GM12878 (cell line): Measurements from ENCODE around the gene TACR1. TPM values are rescaled to one million over a fixed set of nuclear protein-coding genes. Genes with fewer than 3 reads are reported as not detected.

Source experiments
- ATAC-seq: fragments of 200-7000 bp; cut with Tn5 transposase; 3 replicates; pipeline ENCODE4 v1.9.1; 2020; ENCODE audit warnings: mild to moderate bottlenecking, moderate library complexity
- BruUV-seq: library from RNA; stranded (reverse); fragments of 400-500 nt; replicated peaks from 2 replicates; lab custom pipeline; 2021; lab: Mats Ljungman, UMichigan
- CTCF ChIA-PET: fragments of 300-600 bp; sonication (Branson Sonifier 250); formaldehyde crosslinking; extraction: SDS; loops from one replicate; lab custom pipeline; 2021; ENCODE audit warnings: inconsistent platforms; lab: Yijun Ruan, JAX
- POLR2A ChIA-PET: fragments of 350-600 bp; formaldehyde crosslinking; extraction: SDS; loops from one replicate; lab custom pipeline; 2021; ENCODE audit warnings: inconsistent platforms; lab: Charles Lee
- RAD21 ChIA-PET: fragments of 300-600 bp; sonication (Branson Sonifier 250); formaldehyde crosslinking; loops from one replicate; lab custom pipeline; 2023; ENCODE audit warnings: antibody characterized with exemption; ENCODE audit not compliant: unreplicated experiment; lab: Charles Lee
- SMC1A ChIA-PET: fragments of 300-600 bp; sonication (Branson Sonifier 250); formaldehyde crosslinking; loops from one replicate; lab custom pipeline; 2023; ENCODE audit not compliant: unreplicated experiment, uncharacterized antibody; lab: Charles Lee
- DNase-seq: peaks from one replicate; pipeline ENCODE4 v3.0.0-alpha.2; 2011; ENCODE audit warnings: low read depth, low spot score
- FAIRE-seq: peaks from 3 replicates; lab custom pipeline; 2011; peaks lifted over from hg19 to GRCh38; lab: Jason Lieb, UNC
- H2AFZ ChIP-seq: 2 replicates; pipeline ENCODE4 v1.6.0; 2011; ENCODE audit warnings: low read depth, low read length, control low read depth; ENCODE audit not compliant: control insufficient read depth
- H3K27ac ChIP-seq: 2 replicates; pipeline ENCODE4 v1.5.1; 2011; ENCODE audit warnings: control low read depth; ENCODE audit not compliant: control insufficient read depth, insufficient read depth
- H3K27me3 ChIP-seq, 2 experiments: replicated peaks in 1 of 2; 2 replicates each; pipeline versions ENCODE4 v1.6.0 to v1.6.1; 2011; ENCODE audit warnings: low read length in 1 of 2; ENCODE audit not compliant: control insufficient read depth in 2 of 2, insufficient read depth in 2 of 2
- H3K36me3 ChIP-seq, 2 experiments: 2 replicates each; pipeline ENCODE4 v1.5.1; 2011; ENCODE audit warnings: low read length in 1 of 2; ENCODE audit not compliant: control insufficient read depth in 2 of 2, insufficient read depth in 2 of 2
- H3K4me1 ChIP-seq: 2 replicates; pipeline ENCODE4 v1.6.1; 2011; ENCODE audit warnings: mild to moderate bottlenecking, low read length, moderate library complexity, mixed read lengths; ENCODE audit not compliant: control insufficient read depth, insufficient read depth
- H3K4me2 ChIP-seq: 2 replicates; pipeline ENCODE4 v1.6.0; 2011; ENCODE audit warnings: control low read depth; ENCODE audit not compliant: control insufficient read depth, insufficient read depth
- H3K4me3 ChIP-seq: fragments of 200-600 bp; sonication (generic); 2 replicates; pipeline ENCODE4 v1.5.1; 2016
- H3K79me2 ChIP-seq: 2 replicates; pipeline ENCODE4 v1.6.0; 2011; ENCODE audit warnings: low read length; ENCODE audit not compliant: control insufficient read depth, insufficient read depth
- H3K9ac ChIP-seq: 2 replicates; pipeline ENCODE4 v1.8.0; 2011; ENCODE audit warnings: low read length, control low read depth, mixed read lengths; ENCODE audit not compliant: control insufficient read depth, insufficient read depth
- H3K9me3 ChIP-seq: replicated peaks from 3 replicates; pipeline ENCODE4 v1.5.1; 2011; ENCODE audit warnings: mild to moderate bottlenecking, low read length; ENCODE audit not compliant: control insufficient read depth, insufficient read depth
- H4K20me1 ChIP-seq: 2 replicates; pipeline ENCODE4 v1.6.0; 2011; ENCODE audit not compliant: control insufficient read depth, insufficient read depth
- BCL11A ChIP-seq: IDR thresholded peaks from 2 replicates; pipeline ENCODE4 v1.6.1; 2011; ENCODE audit warnings: low read depth, low read length
- BRCA1 ChIP-seq: IDR thresholded peaks from 2 replicates; pipeline ENCODE4 v1.6.1; 2011; ENCODE audit warnings: low read depth, low read length, improper control_type of control experiment
- CREM ChIP-seq: IDR thresholded peaks from 2 replicates; pipeline ENCODE4 v1.6.1; 2014; ENCODE audit warnings: antibody characterized with exemption, low read depth
- EZH2 ChIP-seq: IDR thresholded peaks from 2 replicates; pipeline ENCODE4 v1.6.1; 2012; ENCODE audit warnings: low read depth, mild to moderate bottlenecking, control low read depth, inconsistent platforms, low read length, borderline replicate concordance; ENCODE audit not compliant: control insufficient read depth
- FOXK2 ChIP-seq: fragments of 450-650 bp; IDR thresholded peaks from 2 replicates; pipeline ENCODE4 v1.6.1; 2017; ENCODE audit warnings: mild to moderate bottlenecking, moderate library complexity
- MYB ChIP-seq: fragments of 150-350 bp; IDR thresholded peaks from 2 replicates; pipeline ENCODE4 v1.6.1; 2014; ENCODE audit warnings: mild to moderate bottlenecking, low read depth, low read length, borderline replicate concordance
- NFXL1 ChIP-seq: fragments of 450-650 bp; IDR thresholded peaks from 2 replicates; pipeline ENCODE4 v1.6.1; 2017; ENCODE audit warnings: antibody characterized with exemption, mild to moderate bottlenecking, borderline replicate concordance
- NFYB ChIP-seq: IDR thresholded peaks from 2 replicates; pipeline ENCODE4 v1.6.1; 2011; ENCODE audit warnings: low read depth, mild to moderate bottlenecking, low read length, improper control_type of control experiment, moderate library complexity; ENCODE audit not compliant: insufficient read depth
- POLR2AphosphoS2 ChIP-seq: IDR thresholded peaks from 2 replicates; pipeline ENCODE4 v1.6.1; 2011; ENCODE audit warnings: low read depth, mild to moderate bottlenecking, low read length, improper control_type of control experiment, moderate library complexity
- RAD21 ChIP-seq: IDR thresholded peaks from 2 replicates; pipeline ENCODE4 v1.6.1; 2011; ENCODE audit warnings: mild to moderate bottlenecking, low read depth, low read length, moderate library complexity; ENCODE audit not compliant: insufficient read depth
- SMAD1 ChIP-seq: fragments of 450-650 bp; IDR thresholded peaks from 2 replicates; pipeline ENCODE4 v1.6.1; 2018; ENCODE audit warnings: mild to moderate bottlenecking, low read depth; ENCODE audit not compliant: partially characterized antibody
- TCF3 ChIP-seq: IDR thresholded peaks from 2 replicates; pipeline ENCODE4 v1.6.1; 2012; ENCODE audit warnings: low read depth, mild to moderate bottlenecking, low read length, borderline replicate concordance; ENCODE audit not compliant: insufficient read depth
- WGBS: methylation state at CpG from one replicate; pipeline ENCODE4 v1.1.6; 2016; ENCODE audit warnings: low lambda C conversion rate; ENCODE audit not compliant: insufficient replicate concordance, insufficient coverage; ENCODE audit errors: missing lambda C conversion rate; 5-methylcytosine and 5-hydroxymethylcytosine counted together
- in situ Hi-C: fragments of 300-500 bp; cut with MboI; formaldehyde crosslinking; loops from 9 replicates; pipeline ENCODE4 v1.14.3; 2018; ENCODE audit warnings: mixed read lengths
- intact Hi-C: fragments of 100-400 bp; cut with micrococcal nuclease; formaldehyde crosslinking; loops from one replicate; pipeline ENCODE4 v1.14.2; 2022; ENCODE audit not compliant: unreplicated experiment
- polyA plus RNA-seq, 11 experiments: library from polyadenylated mRNA; depleted of rRNA in 4 of 11; unstranded in 6 of 11; stranded (reverse) in 5 of 11; fragments of >200 nt; fragmentation: Nextera tagmentation in 4 of 11; fragmentation: Illumina TruSeq in 1 of 11; extraction: Ambion mirVana in 4 of 11; extraction: Trizol in 1 of 11; gene quantifications; 1 replicate in 1 of 11; 2 replicates in 10 of 11; pipeline versions ENCODE4 v1.2.1 to v1.2.3, GENCODE V29; 2011 to 2016; ENCODE audit warnings: inconsistent platforms in 2 of 11, missing spikeins in 2 of 11, low read depth in 1 of 11
- total RNA-seq, 4 experiments: library from RNA; depleted of rRNA in 3 of 4; stranded (reverse); fragments of >200 nt in 3 of 4; fragmentation: Illumina TruSeq in 1 of 4; extraction: Trizol in 1 of 4; gene quantifications; 2 replicates each; pipeline versions ENCODE4 v1.2.1 to v1.2.3, GENCODE V29; 2013 to 2021
- TF ChIP-seq, protein P1 (sequence below): fragments of 450-650 bp; formaldehyde crosslinking; IDR thresholded peaks from 2 replicates; pipeline ENCODE4 v1.5.0; 2022; ENCODE audit warnings: mild to moderate bottlenecking, missing genetic modification characterization
- TF ChIP-seq, protein P2 (sequence below): IDR thresholded peaks from 2 replicates; pipeline ENCODE4 v1.6.1; 2011; ENCODE audit warnings: borderline replicate concordance, low read depth, mild to moderate bottlenecking, moderate library complexity, low read length; ENCODE audit not compliant: insufficient read depth, poor library complexity, severe bottlenecking
- TF ChIP-seq, protein P3 (sequence below): fragments of 450-650 bp; IDR thresholded peaks from 2 replicates; pipeline ENCODE4 v1.6.1; 2016; ENCODE audit warnings: mild to moderate bottlenecking

Gene TACR1
- total and polyA plus RNA-seq, 10 of the 15 experiments (the other 5 are each of a cell fraction or from before 2014, with no cell fraction given), result 0.04 to 1.4 (median 0.15) TPM

DNA sequence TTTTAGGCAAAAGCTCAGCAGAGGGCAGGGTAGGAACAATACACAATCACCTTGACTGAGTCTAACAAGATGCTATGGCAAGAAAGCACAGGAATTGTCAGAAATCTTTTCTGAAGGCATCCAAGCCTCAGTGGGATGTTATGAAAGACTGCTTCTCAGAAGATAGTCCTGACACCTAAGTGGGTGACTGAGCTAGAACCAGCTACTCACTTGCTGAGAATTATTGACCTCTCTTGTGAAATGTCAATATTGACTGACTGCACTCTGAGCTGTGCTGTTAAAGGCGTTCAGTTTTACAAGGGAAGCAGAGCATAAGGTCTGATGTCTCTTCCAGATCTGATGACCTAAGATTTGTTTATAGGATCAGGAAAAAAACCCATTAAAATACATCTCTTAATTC, 46.1 kb downstream of the TACR1 start:
- BruUV-seq, result no TSS peak
- Histone ChIP-seq H3K36me3 (no peaks in the 10 kb centered on the region), H3K27ac (no peak overlapping the region), H3K27me3 (no peaks in the 10 kb centered on the region), H3K4me1 (no peaks in the 10 kb centered on the region), H2AFZ (no peak overlapping the region), H3K79me2 (no peaks in the 10 kb centered on the region), H3K9ac (no peak overlapping the region), H4K20me1 (no peaks in the 10 kb centered on the region), H3K4me3 (no peak overlapping the region), H3K9me3 (no peaks in the 10 kb centered on the region; the same call in 2 of the 3 replicates), H3K4me2 (no peak overlapping the region)
- ChIA-PET RAD21 (no interaction called here), SMC1A (no interaction called here), CTCF (interaction anchor here (0.7 to 1.1 kb wide), 2 partner anchors 99 to 476 kb away, joined by 3 read pairs; no protein-coding TSS in a partner anchor), POLR2A (no interaction called here)
- no peak for FAIRE-seq
- 0% methylated on average over 1 of the region's 1 CpG for WGBS
- in situ Hi-C loops (no loop called here), intact Hi-C loops (loop anchor here (5.0 kb wide), 1 partner anchor 96 kb away; no protein-coding TSS in a partner anchor)
- no peak for ATAC-seq
- DNase-seq, result no peak
- TF ChIP-seq NFYB (no peak), TCF3 (no peak), BCL11A (no peak), CREM (no peak), MYB (no peak), NFXL1 (no peak), EZH2 (no peak), BRCA1 (no peak), POLR2AphosphoS2 (no peak), FOXK2 (no peak), RAD21 (no peak), SMAD1 (no peak)
- TF ChIP-seq, protein P1, sequence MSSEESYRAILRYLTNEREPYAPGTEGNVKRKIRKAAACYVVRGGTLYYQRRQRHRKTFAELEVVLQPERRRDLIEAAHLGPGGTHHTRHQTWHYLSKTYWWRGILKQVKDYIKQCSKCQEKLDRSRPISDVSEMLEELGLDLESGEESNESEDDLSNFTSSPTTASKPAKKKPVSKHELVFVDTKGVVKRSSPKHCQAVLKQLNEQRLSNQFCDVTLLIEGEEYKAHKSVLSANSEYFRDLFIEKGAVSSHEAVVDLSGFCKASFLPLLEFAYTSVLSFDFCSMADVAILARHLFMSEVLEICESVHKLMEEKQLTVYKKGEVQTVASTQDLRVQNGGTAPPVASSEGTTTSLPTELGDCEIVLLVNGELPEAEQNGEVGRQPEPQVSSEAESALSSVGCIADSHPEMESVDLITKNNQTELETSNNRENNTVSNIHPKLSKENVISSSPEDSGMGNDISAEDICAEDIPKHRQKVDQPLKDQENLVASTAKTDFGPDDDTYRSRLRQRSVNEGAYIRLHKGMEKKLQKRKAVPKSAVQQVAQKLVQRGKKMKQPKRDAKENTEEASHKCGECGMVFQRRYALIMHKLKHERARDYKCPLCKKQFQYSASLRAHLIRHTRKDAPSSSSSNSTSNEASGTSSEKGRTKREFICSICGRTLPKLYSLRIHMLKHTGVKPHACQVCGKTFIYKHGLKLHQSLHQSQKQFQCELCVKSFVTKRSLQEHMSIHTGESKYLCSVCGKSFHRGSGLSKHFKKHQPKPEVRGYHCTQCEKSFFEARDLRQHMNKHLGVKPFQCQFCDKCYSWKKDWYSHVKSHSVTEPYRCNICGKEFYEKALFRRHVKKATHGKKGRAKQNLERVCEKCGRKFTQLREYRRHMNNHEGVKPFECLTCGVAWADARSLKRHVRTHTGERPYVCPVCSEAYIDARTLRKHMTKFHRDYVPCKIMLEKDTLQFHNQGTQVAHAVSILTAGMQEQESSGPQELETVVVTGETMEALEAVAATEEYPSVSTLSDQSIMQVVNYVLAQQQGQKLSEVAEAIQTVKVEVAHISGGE (CRISPR knock-in tag), result no peak
- TF ChIP-seq, protein P2, sequence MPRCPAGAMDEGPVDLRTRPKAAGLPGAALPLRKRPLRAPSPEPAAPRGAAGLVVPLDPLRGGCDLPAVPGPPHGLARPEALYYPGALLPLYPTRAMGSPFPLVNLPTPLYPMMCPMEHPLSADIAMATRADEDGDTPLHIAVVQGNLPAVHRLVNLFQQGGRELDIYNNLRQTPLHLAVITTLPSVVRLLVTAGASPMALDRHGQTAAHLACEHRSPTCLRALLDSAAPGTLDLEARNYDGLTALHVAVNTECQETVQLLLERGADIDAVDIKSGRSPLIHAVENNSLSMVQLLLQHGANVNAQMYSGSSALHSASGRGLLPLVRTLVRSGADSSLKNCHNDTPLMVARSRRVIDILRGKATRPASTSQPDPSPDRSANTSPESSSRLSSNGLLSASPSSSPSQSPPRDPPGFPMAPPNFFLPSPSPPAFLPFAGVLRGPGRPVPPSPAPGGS, result no peak
- TF ChIP-seq, protein P3, sequence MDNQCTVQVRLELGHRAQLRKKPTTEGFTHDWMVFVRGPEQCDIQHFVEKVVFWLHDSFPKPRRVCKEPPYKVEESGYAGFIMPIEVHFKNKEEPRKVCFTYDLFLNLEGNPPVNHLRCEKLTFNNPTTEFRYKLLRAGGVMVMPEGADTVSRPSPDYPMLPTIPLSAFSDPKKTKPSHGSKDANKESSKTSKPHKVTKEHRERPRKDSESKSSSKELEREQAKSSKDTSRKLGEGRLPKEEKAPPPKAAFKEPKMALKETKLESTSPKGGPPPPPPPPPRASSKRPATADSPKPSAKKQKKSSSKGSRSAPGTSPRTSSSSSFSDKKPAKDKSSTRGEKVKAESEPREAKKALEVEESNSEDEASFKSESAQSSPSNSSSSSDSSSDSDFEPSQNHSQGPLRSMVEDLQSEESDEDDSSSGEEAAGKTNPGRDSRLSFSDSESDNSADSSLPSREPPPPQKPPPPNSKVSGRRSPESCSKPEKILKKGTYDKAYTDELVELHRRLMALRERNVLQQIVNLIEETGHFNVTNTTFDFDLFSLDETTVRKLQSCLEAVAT, result no peak
